GM12872 (cell line): ENCODE results near the gene SLC37A1.

Experiments
- TF ChIP-seq, protein P1 (sequence below): IDR thresholded peaks from 3 replicates; pipeline ENCODE4 v1.5.1; 2011; ENCODE audit warnings: low read depth, mild to moderate bottlenecking, low read length, moderate library complexity; ENCODE audit not compliant: insufficient read depth

The SLC37A1 gene

DNA sequence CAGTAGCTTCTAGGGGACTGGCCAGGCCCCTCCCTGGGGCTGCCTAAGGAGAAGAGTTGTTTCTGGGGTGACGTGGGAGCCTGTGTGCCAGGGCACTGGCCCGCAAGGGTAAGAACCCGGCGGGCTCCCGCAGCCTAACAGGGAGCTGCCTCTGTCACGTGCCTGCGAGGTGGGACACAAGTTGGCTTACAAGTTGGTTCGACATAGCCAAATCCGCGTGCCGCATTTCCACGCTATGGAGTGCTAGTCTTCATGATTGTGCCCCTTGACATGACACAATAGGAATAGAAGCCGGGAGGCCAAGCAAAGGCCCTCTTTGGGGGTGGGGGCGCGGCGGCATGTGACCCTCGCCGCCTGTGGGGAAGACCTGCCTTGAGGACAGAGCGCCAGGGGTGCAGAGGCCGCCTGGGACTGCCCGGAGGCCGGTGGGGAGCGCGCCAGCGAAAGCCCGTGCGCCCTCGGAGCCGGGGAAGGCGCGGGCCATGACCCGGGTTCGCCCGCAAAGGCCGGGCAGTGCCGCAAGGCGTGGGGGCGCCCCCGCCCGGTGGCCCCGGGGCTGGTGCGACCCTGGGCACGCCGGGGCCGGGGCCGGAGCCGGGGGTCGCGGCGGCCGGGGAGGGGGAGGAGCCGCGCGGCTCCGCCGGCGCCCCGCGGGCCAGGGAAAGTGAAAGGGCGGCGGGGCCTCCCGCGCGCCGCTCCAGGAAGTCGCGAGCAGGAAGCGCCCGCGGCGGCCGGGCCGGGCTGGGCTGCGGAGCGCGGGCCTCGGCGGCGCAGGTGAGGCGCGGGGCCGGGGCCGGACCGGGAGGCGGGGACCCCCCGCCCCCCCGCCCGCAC lies at the start of gene SLC37A1:
SLC37A1 (plus strand) TSS at position 702 of the 834 bp plus-strand sequence. CDS start 4,603 bp downstream, outside the sequence.
- TF ChIP-seq, protein P1, sequence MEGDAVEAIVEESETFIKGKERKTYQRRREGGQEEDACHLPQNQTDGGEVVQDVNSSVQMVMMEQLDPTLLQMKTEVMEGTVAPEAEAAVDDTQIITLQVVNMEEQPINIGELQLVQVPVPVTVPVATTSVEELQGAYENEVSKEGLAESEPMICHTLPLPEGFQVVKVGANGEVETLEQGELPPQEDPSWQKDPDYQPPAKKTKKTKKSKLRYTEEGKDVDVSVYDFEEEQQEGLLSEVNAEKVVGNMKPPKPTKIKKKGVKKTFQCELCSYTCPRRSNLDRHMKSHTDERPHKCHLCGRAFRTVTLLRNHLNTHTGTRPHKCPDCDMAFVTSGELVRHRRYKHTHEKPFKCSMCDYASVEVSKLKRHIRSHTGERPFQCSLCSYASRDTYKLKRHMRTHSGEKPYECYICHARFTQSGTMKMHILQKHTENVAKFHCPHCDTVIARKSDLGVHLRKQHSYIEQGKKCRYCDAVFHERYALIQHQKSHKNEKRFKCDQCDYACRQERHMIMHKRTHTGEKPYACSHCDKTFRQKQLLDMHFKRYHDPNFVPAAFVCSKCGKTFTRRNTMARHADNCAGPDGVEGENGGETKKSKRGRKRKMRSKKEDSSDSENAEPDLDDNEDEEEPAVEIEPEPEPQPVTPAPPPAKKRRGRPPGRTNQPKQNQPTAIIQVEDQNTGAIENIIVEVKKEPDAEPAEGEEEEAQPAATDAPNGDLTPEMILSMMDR: no peak; the same call in 2 of the 3 replicates

DNA sequence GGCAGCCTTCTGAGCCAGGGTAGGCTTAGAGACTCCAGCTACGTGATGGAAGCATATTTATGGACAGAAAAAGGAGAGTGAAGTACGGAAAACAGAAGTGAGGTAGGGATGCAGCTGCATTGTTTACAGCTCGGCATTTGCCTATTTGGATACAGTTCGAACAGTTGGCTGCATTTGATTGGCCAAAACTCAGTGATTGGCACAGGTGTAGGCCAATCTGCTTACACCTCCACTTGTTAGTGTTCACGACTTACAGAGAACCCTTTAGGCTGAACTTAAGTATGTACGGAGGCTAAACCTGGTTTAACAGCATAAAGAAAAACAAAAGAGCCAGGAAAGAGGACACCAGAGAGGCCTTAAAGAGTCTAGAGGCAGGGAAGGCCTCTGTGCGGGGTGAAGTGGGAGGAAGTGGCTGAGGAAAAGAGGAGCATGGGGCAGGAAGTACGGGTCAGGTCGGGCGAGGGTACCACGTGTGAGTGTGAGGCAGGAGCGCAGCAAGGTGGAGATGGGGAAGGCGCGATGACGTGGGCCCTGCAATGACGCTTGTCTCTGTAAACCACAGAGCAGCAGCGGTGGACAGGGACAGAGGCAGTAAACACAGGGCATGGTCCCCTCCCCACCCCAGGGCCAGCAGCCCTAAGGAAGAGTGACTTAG lies 49.7 kb upstream of the SLC37A1 start:
- TF ChIP-seq, protein P1: no peak

DNA sequence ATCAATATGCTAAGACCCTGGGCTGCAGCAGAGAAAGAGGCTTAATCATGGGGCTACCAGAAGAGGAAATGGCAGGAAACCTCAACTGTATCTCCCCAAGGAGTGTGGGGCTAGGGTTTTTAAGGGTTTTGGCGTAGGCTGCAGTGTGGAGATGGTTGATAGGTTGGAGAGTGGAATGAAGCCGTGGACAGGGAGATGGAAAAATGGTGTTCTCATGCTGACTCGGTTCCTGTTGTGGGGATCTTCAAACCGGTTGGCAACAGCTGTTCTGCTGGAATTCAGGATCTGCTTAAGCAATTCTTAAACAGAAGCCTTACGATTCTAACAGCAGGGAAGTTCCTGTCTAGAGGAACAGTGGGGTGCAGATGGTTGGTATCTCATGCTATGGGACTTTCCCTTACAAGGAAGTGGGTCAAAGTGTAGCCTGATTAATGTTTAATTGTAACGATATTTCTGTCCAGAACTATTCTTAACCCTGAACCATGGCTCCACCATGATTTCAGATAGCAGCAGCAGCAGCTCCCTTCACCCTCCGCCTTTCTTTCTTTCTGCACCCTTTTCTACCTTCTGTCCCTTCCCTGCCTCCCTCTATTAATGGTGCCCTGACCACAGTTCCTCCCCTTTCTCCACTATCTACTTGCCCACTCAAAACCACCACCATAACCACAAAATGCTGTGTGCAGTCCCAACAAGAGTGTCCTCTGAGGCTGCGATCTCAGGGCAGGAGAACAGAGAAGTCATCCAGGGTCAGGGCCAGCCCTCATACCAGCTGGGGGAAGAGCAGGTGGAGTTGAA lies 48.4 kb upstream of the SLC37A1 start:
- TF ChIP-seq, protein P1: no peak

DNA sequence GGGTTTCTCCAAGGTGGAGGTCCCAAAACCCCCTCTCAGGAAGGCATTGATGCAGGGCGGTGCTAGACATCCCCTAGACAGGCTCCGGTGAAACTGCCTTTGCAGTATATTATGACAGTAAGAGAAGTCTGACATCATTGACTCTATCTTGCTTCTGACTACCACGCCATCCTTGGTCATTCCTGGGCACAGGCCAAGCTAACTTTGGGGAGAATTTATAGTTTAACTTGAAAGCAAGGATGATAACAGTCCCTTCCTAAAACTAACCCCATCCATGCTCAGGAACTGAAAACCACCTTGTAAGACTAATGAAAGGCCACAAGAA lies 47.9 kb upstream of the SLC37A1 start:
- TF ChIP-seq, protein P1: no peak

DNA sequence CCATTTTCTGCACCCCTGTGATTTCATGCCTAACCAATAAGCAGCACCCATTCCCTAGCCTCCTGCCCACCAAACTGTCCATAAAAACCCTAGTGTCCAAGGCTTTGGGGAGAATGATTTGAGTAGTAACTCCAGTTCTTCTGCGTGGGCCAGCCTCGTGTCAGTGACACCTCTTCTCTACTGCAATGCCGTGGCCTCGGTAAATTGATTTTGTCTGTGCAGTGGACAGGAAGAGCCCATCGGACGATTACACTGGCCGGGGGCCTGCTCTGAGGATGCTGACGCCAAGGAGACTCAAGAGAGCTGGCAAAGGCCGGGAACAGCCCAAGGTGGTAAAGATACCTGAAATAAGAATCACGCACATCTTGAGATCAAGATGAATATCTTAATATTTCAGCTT lies 47.0 kb upstream of the SLC37A1 start:
- TF ChIP-seq, protein P1: no peak

DNA sequence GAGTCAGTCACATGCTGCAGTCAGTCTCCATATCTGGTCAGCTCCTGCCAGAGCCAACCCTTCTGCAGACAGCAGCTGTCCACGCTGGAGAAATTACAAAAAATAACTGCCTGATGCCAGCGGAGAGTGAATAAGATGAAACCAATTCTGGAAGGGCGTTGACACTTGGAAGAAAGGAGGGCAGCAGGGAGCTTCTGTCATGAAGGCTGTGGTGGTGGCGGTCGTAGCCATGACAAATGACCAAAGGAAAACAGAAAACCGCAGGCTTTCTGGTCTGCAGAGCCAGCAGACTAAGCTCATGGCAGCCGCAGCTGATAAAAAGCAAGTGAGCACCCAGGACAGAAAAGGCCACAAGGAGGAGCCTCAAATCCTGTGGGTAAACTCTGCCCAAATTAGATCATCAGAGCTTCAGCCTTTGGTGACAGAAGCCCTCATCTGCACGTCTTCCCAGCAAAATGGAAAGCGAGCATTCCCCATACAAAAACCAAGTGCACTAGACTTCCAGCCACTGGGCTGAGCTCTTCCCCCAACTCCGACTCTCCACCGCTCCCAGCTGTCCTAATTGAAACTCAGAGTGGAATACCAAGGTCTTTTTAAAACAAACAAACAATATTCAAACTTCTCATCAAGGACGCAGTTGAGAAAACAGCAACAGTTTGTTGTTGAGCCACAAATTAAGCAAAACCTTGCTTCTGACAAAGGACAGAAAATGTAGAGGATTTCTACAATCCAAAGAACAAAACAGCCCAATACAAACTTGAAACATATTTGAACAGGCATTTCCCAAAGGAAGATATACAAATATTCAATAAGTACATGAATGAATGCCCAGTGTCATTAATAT lies 46.3 kb upstream of the SLC37A1 start:
- TF ChIP-seq, protein P1: peak; percentile 67
